Measurements from ENCODE around the gene ARHGEF16. TPM values are rescaled to one million over a fixed set of nuclear protein-coding genes. Genes with fewer than 3 reads are reported as not detected.

The ARHGEF16 gene
- polyA plus RNA-seq, 3 donors = 1.2 to 9.0 (median 4.6) TPM

Other genes starting within 250 kb of the ARHGEF16 start
- 10 to 100 TPM in 2 of 3 donors, 1 to 10 TPM in 1; 6.6 to 16.3 (median 11.7) TPM for gene MEGF6, start 156.8 kb downstream of the ARHGEF16 start, polyA plus RNA-seq
- 10 to 100 TPM; 22.8 to 49.7 (median 30.9) TPM for gene TPRG1L, start 170.3 kb downstream of the ARHGEF16 start, polyA plus RNA-seq
- gene WRAP73, start 195.4 kb downstream of the ARHGEF16 start, polyA plus RNA-seq = 10 to 100 TPM; 12.0 to 17.5 (median 17.4) TPM
- gene TP73, start 197.9 kb downstream of the ARHGEF16 start, polyA plus RNA-seq = under 1 TPM in 2 of 3 donors, not detected in 1; 0.01 to 0.24 TPM